ENCODE data around the gene SRP14. TPM values are rescaled to one million over a fixed set of nuclear protein-coding genes. Genes with fewer than 3 reads are reported as not detected.

Gene SRP14
- total RNA-seq, 2 experiments from 2014 or later, result 130 to 188 TPM

GRCh38 chr15:40054855-40055575 lies 16.0 kb upstream of the SRP14 start:
- no peaks in the 10 kb centered on the region for H4K20me1 ChIP-seq (ENCODE audit: insufficient read depth, low read length)
- H3K79me2 ChIP-seq (ENCODE audit: insufficient read depth, low read depth, low read length), result no peaks in the 10 kb centered on the region
- no peaks in the 10 kb centered on the region for H3K36me3 ChIP-seq (ENCODE audit: insufficient read depth, low read length)
- CTCF ChIA-PET (ENCODE audit: unreplicated experiment), result interaction anchor here (2.3 kb wide), 1 partner anchor 41 kb away, joined by 7 read pairs; no protein-coding TSS in a partner anchor
- H3K4me3 ChIP-seq (ENCODE audit: low read depth, low read length, poor library complexity, severe bottlenecking), result peak overlapping the region; percentile 22
- POLR2A ChIA-PET, result interaction anchor here (0.5 to 3.5 kb wide), 8 partner anchors 9 to 1827 kb away, joined by 3 to 10 read pairs (median 4); no protein-coding TSS in a partner anchor
- peak; percentile 86 for DNase-seq (ENCODE audit: low spot score)
- H3K27ac ChIP-seq (ENCODE audit: low read depth, low read length, poor library complexity, severe bottlenecking), result peak overlapping the region; percentile 31
- no TSS peak for BruUV-seq (replicated peaks)
- peak overlapping the region; percentile 71 for H3K4me2 ChIP-seq (ENCODE audit: low read length)
- TF ChIP-seq CTCF (conservative IDR thresholded peaks at IDR 0.05; ENCODE audit: low read length), result no peak
- TF ChIP-seq EZH2phosphoT487 (IDR thresholded peaks at IDR 0.05; ENCODE audit: borderline replicate concordance, low read depth, low read length), result no peak
- no peaks in the 10 kb centered on the region for H3K9me2 ChIP-seq (ENCODE audit: insufficient read depth, low read length)
- H2AFZ ChIP-seq (ENCODE audit: low read length), result no peak overlapping the region
- no peaks in the 10 kb centered on the region for H3K9me3 ChIP-seq (ENCODE audit: low read length)
- H3K4me1 ChIP-seq (ENCODE audit: insufficient read depth, low read length, poor library complexity, severe bottlenecking), result peaks cover 61% of the 10 kb centered on the region
- intact Hi-C loops (cut with micrococcal nuclease; ENCODE audit: unreplicated experiment), result loop anchor here (2.0 to 5.0 kb wide), 2 partner anchors 44 to 267 kb away; partner anchors contain the start of gene INAFM2

GRCh38 chr15:40054605-40054854 lies 15.5 kb upstream of the SRP14 start:
- ChIA-PET CTCF (ENCODE audit: unreplicated experiment) (interaction anchor here (2.3 kb wide), 1 partner anchor 42 kb away, joined by 7 read pairs; no protein-coding TSS in a partner anchor), POLR2A (interaction anchor here (0.5 to 3.5 kb wide), 8 partner anchors 8 to 1826 kb away, joined by 3 to 10 read pairs (median 4); no protein-coding TSS in a partner anchor)
- intact Hi-C loops (cut with micrococcal nuclease; ENCODE audit: unreplicated experiment), result loop anchor here (2.0 to 5.0 kb wide), 2 partner anchors 44 to 268 kb away; partner anchors contain the start of gene INAFM2
- Histone ChIP-seq H2AFZ (ENCODE audit: low read length) (no peak overlapping the region), H3K4me1 (ENCODE audit: insufficient read depth, low read length, poor library complexity, severe bottlenecking) (peaks cover 66% of the 10 kb centered on the region), H3K36me3 (ENCODE audit: insufficient read depth, low read length) (no peaks in the 10 kb centered on the region), H3K4me3 (ENCODE audit: low read depth, low read length, poor library complexity, severe bottlenecking) (peak overlapping the region; percentile 22), H3K27ac (ENCODE audit: low read depth, low read length, poor library complexity, severe bottlenecking) (peak overlapping the region; percentile 31), H3K4me2 (ENCODE audit: low read length) (peak overlapping the region; percentile 71), H3K79me2 (ENCODE audit: insufficient read depth, low read depth, low read length) (no peaks in the 10 kb centered on the region), H3K9me2 (ENCODE audit: insufficient read depth, low read length) (no peaks in the 10 kb centered on the region), H3K9me3 (ENCODE audit: low read length) (no peaks in the 10 kb centered on the region), H4K20me1 (ENCODE audit: insufficient read depth, low read length) (no peaks in the 10 kb centered on the region)
- BruUV-seq (replicated peaks), result no TSS peak
- DNase-seq (ENCODE audit: low spot score), result no peak
- TF ChIP-seq CTCF (conservative IDR thresholded peaks at IDR 0.05; ENCODE audit: low read length), result no peak
- no peak for TF ChIP-seq EZH2phosphoT487 (IDR thresholded peaks at IDR 0.05; ENCODE audit: borderline replicate concordance, low read depth, low read length)
